Left colon (tissue), 2 donors: ENCODE results near the gene ERBB4. TPM values are rescaled to one million over a fixed set of nuclear protein-coding genes. Genes with fewer than 3 reads are reported as not detected.
A peak's percentile ranks its signal among the peaks of the same experiment; 100 is the strongest.

ENCODE experiments used
- ATAC-seq: fragments of 200-7000 bp; cut with Tn5 transposase; one replicate; pipeline ENCODE4 v1.9.1; 2020; ENCODE audit warnings: mild to moderate bottlenecking, moderate library complexity
- DNase-seq, 2 donors: peaks; one replicate each; pipeline ENCODE4 v3.0.0-alpha.2; 2020
- intact Hi-C, 2 donors: fragments of 100-400 bp; cut with DNase I in 1 of 2; cut with micrococcal nuclease in 1 of 2; formaldehyde crosslinking; loops; one replicate each; pipeline versions ENCODE4 v1.11.2 to v1.14.0; 2022; cut with DNase I, micrococcal nuclease
- long read RNA-seq: library from polyadenylated mRNA; unstranded; transcript quantifications from one replicate; pipeline ENCODE4 v2.0.0, GENCODE V29; 2021
- total RNA-seq, 2 donors: library from RNA; stranded (reverse); fragmentation: NEBNext Ultra II Directional; extraction: Animal tissue kit (Norgen Biotek cat#: 25700); gene quantifications; one replicate each; pipeline ENCODE4 v1.2.1, GENCODE V29; 2021
- donor health status: DM: no; HTN: no; CAD: no.
- donor health status: DM: yes; HTN: yes; CAD: no.

The ERBB4 gene
- under 1 TPM; 0.18 to 0.70 TPM for total RNA-seq
- long read RNA-seq, result 0 reads

DNA sequence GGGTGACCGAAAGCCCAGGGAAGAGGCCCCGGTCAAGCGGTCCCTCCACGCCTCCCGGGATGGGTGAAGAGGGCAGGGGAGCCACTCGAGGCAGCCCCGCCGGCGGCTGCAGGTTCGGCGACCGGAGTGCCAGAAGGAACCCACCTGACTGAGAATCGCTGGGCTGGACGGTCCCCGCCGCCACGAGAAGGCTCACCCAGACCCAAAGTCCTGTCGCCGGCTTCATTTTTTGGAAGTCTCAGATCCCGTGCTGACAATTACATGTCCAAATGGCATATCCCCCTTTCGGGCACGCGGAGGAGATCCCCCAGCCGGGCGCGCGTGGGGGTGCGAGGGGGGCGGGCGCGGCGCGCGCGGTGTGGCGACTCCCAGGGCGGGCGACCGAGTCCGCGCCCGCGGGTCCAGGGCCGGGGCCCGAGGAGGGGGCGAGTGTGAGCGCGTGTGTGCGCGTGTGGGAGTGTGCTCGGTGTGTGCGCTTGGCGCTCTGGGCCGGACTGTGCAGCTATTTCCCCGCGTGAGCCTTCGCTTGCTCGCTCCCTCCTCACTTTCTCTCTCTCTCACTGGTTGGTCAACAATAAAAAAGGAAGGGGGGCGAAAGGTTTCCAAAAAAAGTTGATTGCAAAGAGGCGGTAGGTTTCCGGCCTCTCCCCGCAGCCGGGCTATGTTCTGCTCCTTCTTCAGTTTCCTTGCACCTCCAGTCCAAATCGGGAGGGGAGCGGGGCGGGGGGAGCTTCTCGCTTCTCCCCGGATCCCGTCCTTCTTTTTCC is at the start of gene ERBB4:
Gene ERBB4 (minus strand): TSS at position 498 of the 767 bp plus-strand sequence. CDS start 272 bp downstream, at position 226.
- peak in 1 of 2 donors; percentile 10 for DNase-seq
- peak; percentile 35 for ATAC-seq
- intact Hi-C loops, result no loop called here

DNA sequence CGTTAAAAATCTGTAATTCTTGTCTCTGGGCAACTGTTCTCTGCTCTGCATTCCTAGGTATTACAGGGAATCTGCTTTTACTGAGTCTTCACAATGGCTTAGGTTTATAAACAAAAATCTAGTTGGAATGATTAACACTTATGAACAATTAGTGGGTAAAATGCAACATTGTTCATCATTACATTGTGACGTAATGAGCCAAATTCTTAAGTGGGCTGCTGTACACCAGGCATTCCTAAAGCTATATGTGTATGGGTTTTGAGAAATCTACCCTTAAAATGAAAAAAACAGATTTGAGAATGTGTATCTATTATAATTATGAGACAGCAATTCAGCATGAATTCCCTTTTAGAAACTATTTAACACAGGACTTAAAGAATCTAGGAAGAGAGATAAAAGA is 41.5 kb upstream of the ERBB4 start:
- no peak for DNase-seq
- intact Hi-C loops, result no loop called here
- no peak for ATAC-seq

DNA sequence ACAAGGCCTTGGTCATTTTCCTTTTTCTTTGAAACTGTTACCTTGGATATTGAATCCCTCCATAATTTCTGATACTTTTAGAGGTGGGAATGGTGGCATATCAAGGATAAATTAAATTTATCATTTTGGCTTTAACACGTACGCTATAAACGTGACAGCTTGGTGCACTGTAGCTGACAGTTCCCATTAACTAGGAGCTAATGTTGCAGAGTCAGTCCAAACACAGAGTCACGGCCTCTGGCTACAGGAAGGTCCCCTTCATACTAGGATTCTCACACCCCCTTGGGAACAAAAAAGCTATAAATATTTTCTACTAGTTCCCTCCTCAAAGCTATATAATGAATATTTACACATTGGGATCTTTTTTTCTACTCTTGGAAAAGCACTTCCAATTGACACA is 17.7 kb upstream of the ERBB4 start:
- DNase-seq (no peak), ATAC-seq (no peak)
- intact Hi-C loops, result no loop called here

DNA sequence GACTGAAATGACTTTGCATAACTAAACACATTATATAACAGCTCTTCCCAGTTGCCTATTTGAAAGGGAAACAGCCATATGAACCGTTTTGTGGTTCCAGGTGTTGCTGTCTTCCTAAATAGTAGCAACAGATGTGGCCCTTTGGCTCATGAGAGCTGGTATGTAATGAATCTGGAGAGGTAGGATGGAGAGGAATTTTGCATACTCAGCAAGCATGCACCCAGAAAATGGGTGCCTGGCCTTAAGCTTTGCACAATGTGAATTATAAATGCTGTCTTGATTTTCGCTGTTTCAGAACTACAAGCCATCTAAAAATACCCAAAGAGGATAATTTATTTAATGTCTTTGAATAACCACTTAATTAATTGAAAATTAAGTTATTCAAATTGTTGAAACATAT is 15.6 kb upstream of the ERBB4 start:
- DNase-seq (no peak), ATAC-seq (no peak)
- intact Hi-C loops, result no loop called here

DNA sequence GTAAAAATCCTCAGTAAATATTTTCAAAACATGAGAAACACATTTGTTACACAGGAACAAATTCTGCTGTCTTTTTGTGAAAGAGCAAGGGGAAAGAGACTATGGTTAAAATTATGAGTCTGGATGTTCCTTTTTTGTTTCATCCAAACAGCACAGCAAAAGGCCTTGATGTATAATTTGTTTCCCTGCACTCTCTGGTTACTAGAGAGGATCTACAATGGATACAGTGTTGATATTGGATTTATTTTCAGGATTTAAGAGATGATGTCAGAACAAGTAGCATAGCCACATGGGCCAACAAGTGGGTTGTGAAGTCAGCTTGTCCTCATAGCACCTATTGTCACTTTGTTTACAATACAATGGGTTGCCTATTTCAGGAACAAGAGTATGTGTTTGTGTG is 11.3 kb upstream of the ERBB4 start:
- DNase-seq (no peak), ATAC-seq (no peak)
- intact Hi-C loops, result no loop called here

DNA sequence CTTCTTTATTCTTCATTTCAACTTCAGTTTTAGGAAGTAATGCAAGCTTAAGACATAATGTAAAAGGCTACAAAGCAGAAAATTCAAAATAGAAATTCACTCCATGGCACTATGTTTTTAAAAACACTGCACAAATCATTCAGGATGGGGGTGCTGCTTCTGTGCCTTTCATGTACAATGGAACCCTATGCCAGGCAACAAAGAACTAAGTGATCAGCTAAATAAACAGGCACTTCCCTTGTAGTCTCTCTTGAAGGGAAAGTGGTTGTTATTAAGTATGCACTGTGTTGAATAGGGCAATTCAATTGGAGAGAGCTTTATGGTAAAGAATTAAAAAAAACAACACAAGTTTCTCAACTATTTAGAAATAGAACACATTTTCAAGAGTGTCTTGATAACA is 10.9 kb upstream of the ERBB4 start:
- intact Hi-C loops, result no loop called here

DNA sequence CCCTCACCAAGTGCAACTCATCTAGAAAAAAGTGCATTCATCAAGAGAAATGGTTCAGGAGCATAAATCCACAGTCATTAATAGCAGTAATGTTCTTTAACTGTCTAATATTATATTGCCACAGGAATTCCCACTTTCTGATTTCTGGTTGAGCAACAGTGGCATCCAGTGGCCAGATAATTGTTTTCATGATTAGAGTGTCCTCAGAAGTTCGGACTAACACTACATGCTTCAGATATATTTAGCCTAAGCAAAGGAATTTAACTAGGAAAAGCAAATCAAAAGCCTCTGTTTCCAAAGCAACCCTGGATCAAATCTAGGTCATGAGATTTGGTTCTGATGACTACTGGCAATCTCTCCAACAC is 9.8 kb upstream of the ERBB4 start:
- ATAC-seq, result no peak
- no peak for DNase-seq
- intact Hi-C loops, result no loop called here

More for the DNA sequence above, 10.9 kb upstream of the ERBB4 start:
- ATAC-seq (no peak), DNase-seq (no peak)

DNA sequence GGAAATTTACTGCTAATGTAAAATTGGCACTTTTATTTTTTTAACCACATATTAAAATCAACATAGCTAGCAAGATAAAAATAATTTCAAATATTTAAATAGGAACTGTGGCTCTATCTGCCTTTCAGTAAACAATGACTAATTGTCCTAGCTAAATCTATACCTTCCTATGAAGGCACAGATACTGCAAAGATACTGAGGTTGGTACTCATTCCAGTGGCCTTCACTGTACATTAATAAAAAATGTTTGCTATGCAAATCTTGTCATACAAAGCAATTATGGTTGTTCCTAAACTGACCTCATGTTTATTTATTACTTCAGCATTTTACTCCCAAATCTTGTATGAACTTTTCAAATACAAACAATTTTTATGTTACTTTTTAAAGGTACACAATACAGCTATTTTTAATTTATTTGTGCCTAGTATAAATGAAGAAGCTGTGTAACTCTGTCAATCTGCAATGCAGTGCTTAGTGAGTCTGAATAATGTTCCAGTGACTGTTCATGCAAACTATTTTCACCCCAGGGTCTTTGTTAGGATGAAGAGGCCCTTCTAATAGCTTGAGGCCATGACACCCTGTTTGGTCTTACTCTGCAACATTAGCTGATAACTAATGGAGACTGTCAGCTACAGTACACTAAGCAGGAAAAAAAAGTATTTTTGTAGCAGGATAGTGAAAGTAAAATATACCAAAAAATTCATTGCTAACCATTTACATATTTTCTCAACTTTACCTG is 9.3 kb upstream of the ERBB4 start:
- intact Hi-C loops, result no loop called here
- no peak for ATAC-seq
- DNase-seq, result no peak

DNA sequence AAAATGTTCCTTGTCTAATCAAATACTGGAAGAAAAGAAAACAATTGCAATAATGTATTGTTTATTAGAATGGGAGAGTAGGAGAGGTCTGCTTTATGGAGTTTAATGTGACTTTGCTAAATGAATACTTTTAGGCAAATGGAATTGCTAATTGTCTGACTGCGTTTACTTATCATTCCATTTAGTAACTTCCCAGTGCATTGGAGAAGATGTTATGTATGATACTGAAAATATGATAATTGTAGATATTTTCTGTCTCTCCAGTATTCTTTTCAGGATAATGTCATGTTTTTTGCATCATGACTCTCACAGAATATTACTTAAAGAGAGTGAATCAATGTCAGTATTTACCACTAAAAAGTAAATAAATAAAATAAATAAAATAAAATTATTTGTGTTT is 8.1 kb upstream of the ERBB4 start:
- ATAC-seq (no peak), DNase-seq (no peak)
- intact Hi-C loops, result no loop called here

DNA sequence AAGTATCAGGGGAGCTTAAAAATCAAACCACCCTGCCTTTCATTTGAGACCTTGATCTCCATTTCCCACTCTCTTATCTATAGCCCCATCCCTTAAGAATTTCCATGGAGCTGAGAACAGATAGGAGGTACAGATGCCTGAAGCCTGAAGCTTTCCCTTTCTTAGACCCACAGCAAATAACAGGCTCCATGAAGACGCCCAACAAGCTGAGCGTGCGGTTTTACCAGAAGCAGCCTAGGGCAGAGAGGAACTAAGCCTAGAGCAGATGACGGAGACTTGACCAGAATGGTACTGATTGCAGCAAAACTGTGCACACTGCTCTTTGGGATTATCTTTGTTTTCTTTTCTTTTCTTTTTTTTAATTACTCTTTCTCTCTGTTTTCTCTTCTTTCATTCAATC is 1.7 kb upstream of the ERBB4 start:
- ATAC-seq, result no peak
- no peak for DNase-seq
- intact Hi-C loops, result no loop called here

DNA sequence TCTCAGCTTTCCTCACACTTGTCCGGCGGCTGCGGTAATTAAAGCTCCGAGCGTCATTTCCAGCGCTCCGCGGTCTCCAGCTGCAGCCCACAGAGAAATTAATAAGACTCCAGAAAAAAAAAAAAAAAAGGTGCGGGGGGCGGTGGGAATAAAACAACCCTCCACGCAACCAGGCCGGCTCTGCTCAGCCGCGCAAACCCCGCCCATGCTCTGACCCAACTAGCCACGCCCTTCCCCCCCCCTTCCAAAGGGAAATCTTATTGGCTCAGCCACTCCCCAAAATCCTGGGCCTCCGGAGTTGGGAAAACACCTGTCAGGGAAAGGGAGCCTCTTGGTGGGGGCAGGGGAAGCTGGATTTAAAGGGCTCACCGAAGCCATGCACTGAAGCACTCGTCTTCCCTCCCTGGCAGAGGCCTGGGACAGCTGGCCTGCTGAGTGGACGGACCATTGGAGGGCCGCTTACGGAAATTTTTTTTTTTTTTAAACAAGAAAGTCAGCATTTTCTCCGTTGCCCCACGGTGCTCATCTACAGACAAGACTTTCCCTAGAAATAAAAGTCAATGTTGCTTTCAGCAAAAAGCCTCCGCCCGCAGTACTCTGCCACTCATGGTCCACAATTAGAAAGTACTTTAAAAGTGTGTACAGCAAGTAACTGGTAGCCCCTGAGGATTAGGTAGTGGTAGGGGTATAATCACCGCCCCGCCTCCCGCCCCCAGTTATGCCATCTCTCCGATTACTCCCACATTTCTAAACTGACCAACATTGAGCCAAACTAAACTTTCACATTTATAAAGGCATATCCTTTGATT is 674 bp upstream of the ERBB4 start:
- intact Hi-C loops, result no loop called here
- DNase-seq, result peak in 1 of 2 donors; percentile 11
- peak; percentile 53 for ATAC-seq

DNA sequence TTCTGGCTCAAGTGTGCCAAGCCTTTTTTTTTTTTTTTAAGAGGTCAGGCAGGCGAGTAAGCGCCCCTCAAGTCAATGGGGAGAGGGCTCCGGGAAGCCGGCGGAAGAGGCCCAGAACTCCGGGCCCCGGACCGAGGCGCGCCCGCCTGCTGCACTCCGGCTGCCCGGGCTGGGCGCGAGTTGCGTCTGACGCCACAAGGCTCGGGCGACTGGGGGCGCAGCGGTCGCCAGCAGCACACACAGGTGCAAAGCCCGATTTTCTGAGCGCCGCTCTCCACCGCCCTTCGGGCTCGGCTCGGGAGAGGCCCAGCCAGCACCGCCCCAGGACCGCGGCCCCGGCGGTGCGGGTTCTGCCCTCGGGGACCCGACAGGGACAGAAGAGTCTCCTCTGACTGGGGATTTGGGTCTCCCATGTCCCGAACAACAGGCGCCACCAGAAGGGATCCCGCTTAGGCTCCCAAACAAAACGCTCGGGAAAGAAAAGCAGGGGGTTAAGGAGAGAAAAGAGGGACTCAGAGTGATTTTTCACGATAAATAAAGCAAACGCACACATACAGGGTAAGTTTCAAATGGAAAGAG is 787 bp downstream of the ERBB4 start:
- intact Hi-C loops, result no loop called here
- DNase-seq (peak in 1 of 2 donors; percentile 4), ATAC-seq (peak; percentile 9)

DNA sequence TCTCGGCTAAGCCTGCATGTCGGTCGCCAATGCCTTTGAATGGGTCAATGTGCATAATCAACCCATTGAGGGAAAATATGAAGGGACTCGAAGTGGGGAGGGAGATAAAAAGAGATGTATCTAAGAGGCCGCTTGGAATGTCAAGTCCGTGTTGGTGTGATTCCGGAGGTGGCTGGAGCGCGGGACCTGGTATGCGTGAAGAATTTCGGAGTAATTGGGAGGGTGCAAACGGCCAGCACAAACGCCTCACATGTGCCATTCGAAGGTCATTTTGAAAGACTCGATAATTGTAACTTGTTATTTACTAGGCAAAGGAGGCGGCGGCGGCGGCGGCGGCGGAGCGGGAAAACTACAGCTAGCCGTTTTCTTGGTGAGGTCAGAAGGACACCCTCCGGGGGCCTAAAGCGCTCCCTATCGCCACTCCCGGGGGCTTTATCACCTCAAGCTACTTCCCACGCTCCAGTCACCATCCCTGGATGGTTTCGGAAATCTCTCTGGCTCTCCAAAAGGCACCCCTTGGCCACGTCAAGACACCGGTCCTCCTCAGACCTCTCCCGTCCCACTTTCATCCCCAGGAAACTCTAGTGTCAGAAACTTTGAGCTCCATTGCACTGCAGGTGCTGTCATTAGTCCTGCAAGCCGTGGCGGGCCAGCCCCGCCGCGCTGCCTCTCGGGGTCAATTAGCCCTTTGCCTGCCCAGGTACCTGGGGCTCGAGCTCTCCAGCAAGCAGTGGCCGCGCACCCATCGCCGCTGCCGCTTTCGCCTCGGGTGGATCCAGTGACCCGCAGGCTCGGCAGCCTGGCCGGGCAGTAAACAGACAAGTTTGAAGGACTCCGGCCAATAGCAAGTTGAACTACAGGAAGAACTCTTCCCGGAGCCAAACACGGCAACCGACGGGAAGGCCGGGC is 1.5 kb downstream of the ERBB4 start:
- DNase-seq (peak in 1 of 2 donors; percentile 4), ATAC-seq (peak; percentile 26)
- intact Hi-C loops, result no loop called here

DNA sequence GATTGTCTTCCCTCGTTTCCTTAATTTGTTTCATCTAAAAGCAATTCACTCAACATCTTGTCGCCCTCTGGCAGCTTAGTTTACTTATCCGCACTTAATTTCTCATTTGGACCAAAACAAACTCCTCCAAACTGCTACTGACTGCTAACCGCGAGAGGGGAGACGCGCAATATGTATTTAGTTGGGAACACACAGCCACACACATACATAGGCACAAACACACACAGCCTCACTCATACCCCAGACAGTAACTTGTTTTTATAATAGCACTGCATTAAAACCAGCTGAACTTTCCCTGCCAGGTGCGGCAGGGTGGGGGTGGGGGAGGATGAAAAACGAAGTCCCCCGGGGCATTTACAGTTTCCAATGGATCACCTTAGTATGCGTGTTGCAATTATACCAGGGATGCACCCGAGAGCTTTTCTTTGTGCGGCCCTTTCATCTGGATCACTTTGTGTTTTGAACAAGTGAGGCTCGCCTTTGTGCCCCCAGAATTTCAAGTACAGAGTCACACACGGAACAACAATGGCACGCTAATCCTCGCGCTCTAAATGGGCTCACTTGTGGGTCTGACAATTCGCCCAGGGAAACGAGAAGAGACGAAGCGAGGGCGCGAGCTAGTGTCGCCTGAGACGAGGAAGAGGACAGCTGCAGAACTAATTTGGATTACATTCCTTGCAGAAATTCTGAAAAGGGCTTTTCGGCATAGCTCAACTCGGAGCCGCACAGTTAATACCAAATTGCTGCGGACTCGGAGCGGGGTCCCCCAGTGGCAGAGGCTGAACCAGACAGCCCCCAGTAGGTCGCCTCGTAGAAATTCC is 2.4 kb downstream of the ERBB4 start:
- ATAC-seq (no peak), DNase-seq (no peak)
- intact Hi-C loops, result no loop called here

DNA sequence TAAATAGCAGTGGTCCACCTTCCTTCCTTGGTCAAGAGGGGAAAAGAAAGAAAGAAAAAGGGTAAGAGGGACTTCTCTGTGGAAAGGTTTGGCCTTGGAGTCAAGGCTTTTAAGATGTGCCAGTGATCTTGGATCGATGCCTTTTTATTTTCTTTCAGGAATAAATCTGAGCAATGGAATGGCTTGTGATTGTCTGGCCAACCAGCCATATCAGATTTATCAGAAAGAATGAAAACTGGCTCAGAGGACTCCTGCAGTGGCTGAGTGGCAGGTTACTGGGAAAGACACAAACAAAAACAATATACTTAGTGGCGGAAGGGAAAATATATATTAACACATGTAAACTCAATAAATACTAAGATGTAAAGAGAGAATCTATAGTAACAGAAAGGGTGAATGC is 4.3 kb downstream of the ERBB4 start:
- ATAC-seq, result no peak
- intact Hi-C loops, result no loop called here

DNA sequence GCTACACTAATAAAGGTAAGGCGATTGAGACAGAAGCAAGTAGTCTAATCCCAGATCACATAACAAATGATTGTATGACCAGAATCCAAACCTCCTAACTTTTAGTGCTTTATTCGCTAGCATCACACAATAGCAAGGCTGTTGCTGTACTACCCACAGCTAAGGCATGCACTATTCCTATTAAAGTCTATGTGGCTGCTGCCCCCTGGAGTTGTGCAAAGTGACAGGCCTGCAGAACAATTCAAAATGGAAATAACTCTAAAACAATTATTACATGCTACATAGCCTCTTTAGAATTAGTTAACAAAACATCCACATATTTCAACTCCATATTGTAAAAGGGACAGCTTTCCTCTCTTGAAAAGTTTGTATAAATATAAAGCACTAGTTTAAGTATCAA is 6.0 kb downstream of the ERBB4 start:
- intact Hi-C loops, result no loop called here
- no peak for ATAC-seq
- no peak for DNase-seq

More for the DNA sequence above, 4.3 kb downstream of the ERBB4 start:
- no peak for DNase-seq

DNA sequence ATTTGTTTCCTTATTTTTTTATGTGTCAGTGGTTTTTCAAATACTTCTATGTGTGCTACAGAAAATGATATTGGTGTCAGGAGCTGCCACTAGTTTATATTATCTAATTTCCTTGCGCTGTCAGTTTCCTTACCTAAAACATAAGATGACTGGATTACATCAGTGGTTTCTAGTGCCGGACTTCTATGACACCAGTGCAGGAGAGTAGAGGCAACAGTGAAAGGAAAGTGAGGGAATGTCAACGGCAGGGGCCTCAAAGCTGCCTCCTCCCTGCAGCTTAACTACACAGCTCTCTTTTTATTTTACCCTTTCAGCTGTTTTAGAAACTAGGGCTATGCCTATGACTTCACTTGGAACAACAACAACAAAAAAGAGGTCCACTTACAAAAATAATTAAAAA is 6.5 kb downstream of the ERBB4 start:
- intact Hi-C loops, result no loop called here

DNA sequence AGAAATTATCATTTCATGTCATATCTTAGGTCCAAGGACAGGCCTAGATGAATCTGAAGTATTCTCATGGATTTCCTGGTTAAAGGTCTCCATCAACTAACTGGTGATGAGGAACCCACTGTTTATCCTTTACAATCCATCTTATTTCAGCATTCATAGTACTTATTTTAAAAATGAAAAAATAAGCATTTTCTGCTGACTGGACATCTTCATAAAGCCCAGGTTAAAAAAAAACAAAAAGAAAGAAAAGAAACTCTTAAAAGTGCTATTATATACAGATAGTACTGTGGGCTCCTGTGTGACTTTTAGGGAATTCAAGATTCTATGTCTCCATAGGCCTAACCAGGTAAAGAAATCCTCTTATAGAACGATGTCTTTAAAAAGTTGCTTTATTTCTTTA is 7.1 kb downstream of the ERBB4 start:
- intact Hi-C loops, result no loop called here
- ATAC-seq (no peak), DNase-seq (no peak)

More for the DNA sequence above, 6.5 kb downstream of the ERBB4 start:
- ATAC-seq, result no peak
- DNase-seq, result no peak
